Fibroblast of lung (primary cell): Measurements from ENCODE around the gene PDCL3. TPM values are rescaled to one million over a fixed set of nuclear protein-coding genes. Genes with fewer than 3 reads are reported as not detected.

Experiments used
- DNase-seq, 2 donors: peaks; one replicate each; pipeline versions ENCODE4 v3.0.0 to v3.0.0-alpha.2; 2010; ENCODE audit warnings: low read depth in 2 of 2
- H2AFZ ChIP-seq: 2 replicates; pipeline ENCODE4 v1.5.1; 2012; ENCODE audit warnings: low read length, control low read depth, inconsistent platforms
- H3K27ac ChIP-seq: 2 replicates; pipeline ENCODE4 v1.5.1; 2011; ENCODE audit warnings: low read length, control low read depth; ENCODE audit not compliant: insufficient read depth
- H3K27me3 ChIP-seq: 2 replicates; pipeline ENCODE4 v1.5.1; 2011; ENCODE audit warnings: mild to moderate bottlenecking, low read length; ENCODE audit not compliant: control insufficient read depth, insufficient read depth
- H3K36me3 ChIP-seq: 2 replicates; pipeline ENCODE4 v1.5.1; 2011; ENCODE audit warnings: low read length; ENCODE audit not compliant: control insufficient read depth, insufficient read depth
- H3K4me1 ChIP-seq: 2 replicates; pipeline ENCODE4 v1.5.1; 2011; ENCODE audit warnings: low read length; ENCODE audit not compliant: control insufficient read depth, insufficient read depth; ENCODE audit errors: extremely low read depth
- H3K4me2 ChIP-seq: 2 replicates; pipeline ENCODE4 v1.5.1; 2011; ENCODE audit warnings: low read length, control low read depth; ENCODE audit not compliant: insufficient read depth; ENCODE audit errors: extremely low read depth
- H3K4me3 ChIP-seq, 4 experiments: fragments of 200-600 bp in 1 of 4; sonication (generic) in 1 of 4; replicated peaks in 1 of 4; 2 replicates each; pipeline ENCODE4 v1.5.1; 2011 to 2016; ENCODE audit warnings: low read length in 4 of 4, low read depth in 3 of 4, mild to moderate bottlenecking in 3 of 4, control low read depth in 2 of 4, inconsistent platforms in 1 of 4, mixed read lengths in 1 of 4; ENCODE audit not compliant: insufficient read depth in 1 of 4; ENCODE audit errors: control extremely low read depth in 1 of 4
- H3K79me2 ChIP-seq: 2 replicates; pipeline ENCODE4 v1.5.1; 2012; ENCODE audit warnings: mild to moderate bottlenecking, low read length, inconsistent platforms; ENCODE audit not compliant: control insufficient read depth, insufficient read depth
- H3K9ac ChIP-seq: 2 replicates; pipeline ENCODE4 v1.5.1; 2011; ENCODE audit warnings: mild to moderate bottlenecking, low read length, control low read depth; ENCODE audit not compliant: insufficient read depth
- H3K9me3 ChIP-seq: 2 replicates; pipeline ENCODE4 v1.5.1; 2012; ENCODE audit warnings: low read depth, low read length; ENCODE audit not compliant: control insufficient read depth, insufficient read depth
- H4K20me1 ChIP-seq: 2 replicates; pipeline ENCODE4 v1.5.1; 2011; ENCODE audit warnings: low read length; ENCODE audit not compliant: control insufficient read depth, insufficient read depth; ENCODE audit errors: extremely low read depth
- EZH2 ChIP-seq: IDR thresholded peaks from 2 replicates; pipeline ENCODE4 v1.5.1; 2012; ENCODE audit warnings: low read length, control low read depth, mild to moderate bottlenecking; ENCODE audit errors: missing control alignments
- polyA plus RNA-seq, 2 donors: library from polyadenylated mRNA; depleted of rRNA in 1 of 2; stranded (reverse) in 1 of 2; unstranded in 1 of 2; fragments of >200 nt; gene quantifications; 2 replicates each; pipeline ENCODE4 v1.2.1, GENCODE V29; 2011 to 2012; ENCODE audit warnings: missing spikeins in 1 of 2
- total RNA-seq: library from RNA; depleted of rRNA; stranded (reverse); fragments of >200 nt; gene quantifications from 2 replicates; pipeline ENCODE4 v1.2.1, GENCODE V29; 2014
- TF ChIP-seq, protein P1 (sequence below), 2 donors: IDR thresholded peaks in 1 of 2; conservative IDR thresholded peaks in 1 of 2; 1 replicate in 1 of 2; 2 replicates in 1 of 2; pipeline ENCODE4 v1.5.1; 2011 to 2012; ENCODE audit warnings: low read length in 2 of 2, control low read depth in 1 of 2, inconsistent platforms in 1 of 2, low read depth in 1 of 2, mild to moderate bottlenecking in 1 of 2

PDCL3 gene
- total and polyA plus RNA-seq, 2 donors (not counting 1 experiment from before 2014, with no cell fraction given) = 11.4 to 29.0 TPM

DNA sequence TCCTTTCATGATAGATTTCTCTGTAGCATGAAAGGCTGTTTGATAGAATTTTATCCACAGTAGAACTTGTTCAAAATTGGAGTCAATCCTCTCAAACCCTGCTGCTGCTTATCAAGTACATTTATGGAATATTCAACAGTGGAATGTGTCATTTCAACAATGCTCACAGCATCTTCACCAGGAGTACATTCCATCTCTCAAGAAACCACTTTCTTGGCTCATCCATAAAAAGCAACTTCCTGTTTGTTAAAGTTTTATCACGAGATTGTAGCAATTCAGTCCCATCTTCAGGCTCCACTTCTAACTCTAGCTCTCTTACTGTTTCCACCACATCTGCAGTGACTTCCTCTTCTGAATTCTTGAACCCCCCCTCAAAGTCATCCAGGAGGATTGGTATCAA is 29.4 kb downstream of the PDCL3 start:
- H2AFZ ChIP-seq = no peak overlapping the region
- H3K9ac ChIP-seq = no peak overlapping the region

DNA sequence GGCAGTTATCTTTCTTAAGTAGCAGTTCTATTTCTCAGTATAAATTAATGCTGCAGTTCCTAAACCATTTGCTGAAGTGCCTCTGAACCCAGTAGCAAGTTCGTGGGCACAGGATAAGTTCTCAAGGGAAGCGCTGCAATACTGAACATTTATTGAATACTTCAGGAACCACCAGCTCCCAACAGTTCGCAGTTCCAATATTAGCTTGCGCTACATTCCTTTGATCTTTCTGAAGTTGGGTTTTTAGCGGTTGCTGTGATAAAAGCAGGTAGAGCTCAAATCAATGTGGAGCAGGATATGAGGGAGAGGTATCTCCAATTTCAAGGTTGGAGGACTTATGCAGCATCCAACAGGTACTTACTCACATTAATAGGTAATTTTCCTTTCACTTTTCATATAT is 33.7 kb downstream of the PDCL3 start:
- no peaks in the 10 kb centered on the region for H3K27me3 ChIP-seq
- TF ChIP-seq EZH2 = no peak
- TF ChIP-seq, protein P1, sequence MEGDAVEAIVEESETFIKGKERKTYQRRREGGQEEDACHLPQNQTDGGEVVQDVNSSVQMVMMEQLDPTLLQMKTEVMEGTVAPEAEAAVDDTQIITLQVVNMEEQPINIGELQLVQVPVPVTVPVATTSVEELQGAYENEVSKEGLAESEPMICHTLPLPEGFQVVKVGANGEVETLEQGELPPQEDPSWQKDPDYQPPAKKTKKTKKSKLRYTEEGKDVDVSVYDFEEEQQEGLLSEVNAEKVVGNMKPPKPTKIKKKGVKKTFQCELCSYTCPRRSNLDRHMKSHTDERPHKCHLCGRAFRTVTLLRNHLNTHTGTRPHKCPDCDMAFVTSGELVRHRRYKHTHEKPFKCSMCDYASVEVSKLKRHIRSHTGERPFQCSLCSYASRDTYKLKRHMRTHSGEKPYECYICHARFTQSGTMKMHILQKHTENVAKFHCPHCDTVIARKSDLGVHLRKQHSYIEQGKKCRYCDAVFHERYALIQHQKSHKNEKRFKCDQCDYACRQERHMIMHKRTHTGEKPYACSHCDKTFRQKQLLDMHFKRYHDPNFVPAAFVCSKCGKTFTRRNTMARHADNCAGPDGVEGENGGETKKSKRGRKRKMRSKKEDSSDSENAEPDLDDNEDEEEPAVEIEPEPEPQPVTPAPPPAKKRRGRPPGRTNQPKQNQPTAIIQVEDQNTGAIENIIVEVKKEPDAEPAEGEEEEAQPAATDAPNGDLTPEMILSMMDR (conservative IDR thresholded peaks at IDR 0.05 in 1 of 2, IDR thresholded peaks at IDR 0.05 in 1 of 2; ENCODE audit: low read depth in 1 of 2, low read length in 2 of 2) = no peak
- no peaks in the 10 kb centered on the region for H3K9me3 ChIP-seq
- no peak overlapping the region for H3K4me3 ChIP-seq
- H3K9ac ChIP-seq = no peak overlapping the region
- no peaks in the 10 kb centered on the region for H4K20me1 ChIP-seq
- no peaks in the 10 kb centered on the region for H3K4me1 ChIP-seq
- no peak overlapping the region for H3K27ac ChIP-seq
- no peak overlapping the region for H3K4me2 ChIP-seq
- no peaks in the 10 kb centered on the region for H3K79me2 ChIP-seq
- H3K36me3 ChIP-seq = no peaks in the 10 kb centered on the region
- no peak overlapping the region for H2AFZ ChIP-seq
- DNase-seq = no peak

More for the DNA sequence above, 29.4 kb downstream of the PDCL3 start:
- no peaks in the 10 kb centered on the region for H3K79me2 ChIP-seq
- no peak overlapping the region for H3K4me2 ChIP-seq
- no peaks in the 10 kb centered on the region for H3K4me1 ChIP-seq
- H3K27me3 ChIP-seq = no peaks in the 10 kb centered on the region
- DNase-seq = peak in 1 of 2 donors; percentile 14
- no peaks in the 10 kb centered on the region for H3K9me3 ChIP-seq
- no peaks in the 10 kb centered on the region for H3K36me3 ChIP-seq
- TF ChIP-seq EZH2 = no peak
- TF ChIP-seq, protein P1 (conservative IDR thresholded peaks at IDR 0.05 in 1 of 2, IDR thresholded peaks at IDR 0.05 in 1 of 2; ENCODE audit: low read depth in 1 of 2, low read length in 2 of 2) = no peak
- no peaks in the 10 kb centered on the region for H4K20me1 ChIP-seq
- H3K4me3 ChIP-seq = no peak overlapping the region
- no peak overlapping the region for H3K27ac ChIP-seq

DNA sequence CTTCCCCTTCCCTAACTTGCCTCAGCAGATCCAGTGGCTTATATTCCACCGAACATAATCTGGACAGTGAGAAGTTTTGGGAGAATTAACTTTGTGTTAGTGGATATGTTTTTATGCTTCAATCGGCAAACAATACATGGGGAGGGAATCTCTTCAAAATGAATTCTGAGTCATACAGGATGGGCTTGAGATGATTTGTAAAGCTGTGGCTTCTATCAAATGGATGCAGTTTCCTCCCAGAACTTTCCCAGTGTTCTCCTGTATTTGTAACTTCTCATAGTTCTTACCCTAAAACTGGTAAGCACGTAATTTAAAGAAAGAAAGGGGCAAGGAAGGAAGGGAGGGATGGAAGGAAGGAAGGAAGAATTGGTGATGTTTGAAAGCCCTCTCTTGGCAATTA is 36.8 kb downstream of the PDCL3 start:
- no peak overlapping the region for H3K27ac ChIP-seq
- H3K4me3 ChIP-seq = no peak overlapping the region
- H4K20me1 ChIP-seq = no peaks in the 10 kb centered on the region
- DNase-seq = no peak
- no peaks in the 10 kb centered on the region for H3K27me3 ChIP-seq
- TF ChIP-seq, protein P1 (conservative IDR thresholded peaks at IDR 0.05 in 1 of 2, IDR thresholded peaks at IDR 0.05 in 1 of 2; ENCODE audit: low read depth in 1 of 2, low read length in 2 of 2) = no peak
- TF ChIP-seq EZH2 = no peak
- no peak overlapping the region for H2AFZ ChIP-seq
- H3K4me1 ChIP-seq = no peaks in the 10 kb centered on the region
- H3K36me3 ChIP-seq = no peaks in the 10 kb centered on the region
- H3K4me2 ChIP-seq = no peak overlapping the region
- H3K9me3 ChIP-seq = no peaks in the 10 kb centered on the region
- H3K9ac ChIP-seq = no peak overlapping the region
- H3K79me2 ChIP-seq = no peaks in the 10 kb centered on the region
